GM23248 (cell line): ENCODE results near the gene TTC39C. TPM values are rescaled to one million over a fixed set of nuclear protein-coding genes. Genes with fewer than 3 reads are reported as not detected.

ENCODE experiments used
- DNase-seq: peaks from one replicate; pipeline ENCODE4 v3.0.0-alpha.2; 2015
- H2AFZ ChIP-seq: fragments of 200-600 bp; sonication (generic); 2 replicates; pipeline ENCODE4 v1.6.1; 2016; ENCODE audit warnings: antibody characterized with exemption
- H3F3A ChIP-seq: fragments of 200-600 bp; sonication (generic); 2 replicates; pipeline ENCODE4 v1.6.1; 2016; ENCODE audit warnings: mild to moderate bottlenecking, antibody characterized with exemption, mixed run types; ENCODE audit not compliant: insufficient read depth
- H3K27ac ChIP-seq: fragments of 200-600 bp; sonication (generic); 2 replicates; pipeline ENCODE4 v1.5.1; 2016; ENCODE audit warnings: mild to moderate bottlenecking
- H3K27me3 ChIP-seq: fragments of 200-600 bp; sonication (generic); replicated peaks from 2 replicates; pipeline ENCODE4 v1.6.1; 2016; ENCODE audit warnings: mild to moderate bottlenecking; ENCODE audit not compliant: insufficient read depth
- H3K36me3 ChIP-seq: fragments of 200-600 bp; sonication (generic); 2 replicates; pipeline ENCODE4 v1.6.1; 2016; ENCODE audit warnings: low read depth, mild to moderate bottlenecking
- H3K4me1 ChIP-seq: fragments of 200-600 bp; sonication (generic); 2 replicates; pipeline ENCODE4 v1.6.1; 2016; ENCODE audit warnings: mild to moderate bottlenecking; ENCODE audit not compliant: insufficient read depth
- H3K4me2 ChIP-seq: fragments of 200-600 bp; sonication (generic); one replicate; pipeline ENCODE4 v1.6.1; 2016; ENCODE audit warnings: mild to moderate bottlenecking; ENCODE audit not compliant: unreplicated experiment
- H3K4me3 ChIP-seq: fragments of 200-600 bp; sonication (generic); 2 replicates; pipeline ENCODE4 v1.5.1; 2016; ENCODE audit warnings: mild to moderate bottlenecking
- H3K79me2 ChIP-seq: fragments of 200-600 bp; sonication (generic); 2 replicates; pipeline ENCODE4 v1.6.1; 2016; ENCODE audit warnings: mild to moderate bottlenecking; ENCODE audit not compliant: insufficient read depth
- H3K9ac ChIP-seq: fragments of 200-600 bp; sonication (generic); 2 replicates; pipeline ENCODE4 v1.6.1; 2016; ENCODE audit warnings: mild to moderate bottlenecking
- H3K9me2 ChIP-seq: fragments of 200-600 bp; sonication (generic); 2 replicates; pipeline ENCODE4 v1.6.1; 2016; ENCODE audit warnings: mixed run types, mild to moderate bottlenecking, moderate library complexity; ENCODE audit not compliant: insufficient read depth
- H3K9me3 ChIP-seq: fragments of 200-600 bp; sonication (generic); one replicate; pipeline ENCODE4 v1.6.1; 2017; ENCODE audit warnings: low read depth
- H4K20me1 ChIP-seq: fragments of 200-600 bp; sonication (generic); 2 replicates; pipeline ENCODE4 v1.6.0; 2016; ENCODE audit not compliant: insufficient read depth
- EZH2 ChIP-seq: fragments of 200-600 bp; sonication (generic); IDR thresholded peaks from 2 replicates; pipeline ENCODE4 v1.6.1; 2018; ENCODE audit warnings: antibody characterized with exemption, mild to moderate bottlenecking; ENCODE audit not compliant: insufficient read depth, poor library complexity, severe bottlenecking
- EZH2phosphoT487 ChIP-seq: fragments of 200-600 bp; sonication (generic); IDR thresholded peaks from 2 replicates; pipeline ENCODE4 v1.6.1; 2018; ENCODE audit warnings: antibody characterized with exemption, moderate library complexity, mild to moderate bottlenecking, low read depth; ENCODE audit not compliant: insufficient read depth
- WGBS, 2 experiments: methylation state at CpG; one replicate each; pipeline ENCODE4 v1.1.6; 2015 to 2017; ENCODE audit warnings: low lambda C conversion rate in 2 of 2, low coverage in 1 of 2; ENCODE audit errors: missing lambda C conversion rate in 2 of 2; 5-methylcytosine and 5-hydroxymethylcytosine counted together
- in situ Hi-C: fragments of 300-500 bp; cut with MboI; formaldehyde crosslinking; loops from 2 replicates; pipeline ENCODE4 v1.15.0; 2020
- polyA plus RNA-seq: library from polyadenylated mRNA; unstranded; fragments of >200 nt; fragmentation: Nextera tagmentation; extraction: Ambion mirVana; gene quantifications from 2 replicates; pipeline ENCODE4 v1.2.1, GENCODE V29; 2016
- total RNA-seq: library from RNA; depleted of rRNA; stranded (reverse); fragments of >200 nt; shearing (Covaris generic); gene quantifications from 2 replicates; pipeline ENCODE4 v1.2.3, GENCODE V29; 2014

The TTC39C gene
- total and polyA plus RNA-seq, 2 experiments from 2014 or later: 15.7 to 24.3 TPM

DNA sequence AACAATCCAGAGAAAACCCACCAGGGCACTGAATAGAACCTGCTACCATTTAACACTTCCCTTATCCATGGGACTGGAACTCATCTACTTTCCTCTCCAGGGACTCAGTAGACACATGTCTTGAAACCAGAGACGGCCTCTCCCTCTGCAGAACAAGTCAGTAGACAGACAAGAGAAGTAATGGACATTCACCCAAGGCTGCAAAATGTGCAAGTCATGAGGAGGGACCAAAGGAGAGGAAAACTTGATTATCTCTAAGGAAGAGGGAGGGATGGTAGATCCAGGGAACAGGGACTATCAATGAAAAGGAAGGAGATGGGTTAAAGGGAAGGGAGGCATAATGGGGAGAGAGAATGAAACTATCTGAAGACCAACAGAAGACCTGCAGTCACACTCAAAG, 5.3 kb upstream of the TTC39C start:
- Histone ChIP-seq H3K9me3 (no peaks in the 10 kb centered on the region), H3K4me1 (peaks cover 13% of the 10 kb centered on the region), H3K36me3 (no peaks in the 10 kb centered on the region), H3K4me3 (no peak overlapping the region), H3K27me3 (no peaks in the 10 kb centered on the region), H3K4me2 (no peak overlapping the region), H4K20me1 (no peaks in the 10 kb centered on the region), H3K27ac (no peak overlapping the region), H3K9me2 (no peaks in the 10 kb centered on the region), H2AFZ (no peak overlapping the region), H3K9ac (no peak overlapping the region), H3K79me2 (no peaks in the 10 kb centered on the region), H3F3A (peaks cover 8% of the 10 kb centered on the region)
- in situ Hi-C loops: no loop called here
- no peak for DNase-seq
- TF ChIP-seq EZH2 (no peak), EZH2phosphoT487 (no peak)
- WGBS, 2 experiments: 61 to 65% methylated on average over 1 of the region's 1 CpG

DNA sequence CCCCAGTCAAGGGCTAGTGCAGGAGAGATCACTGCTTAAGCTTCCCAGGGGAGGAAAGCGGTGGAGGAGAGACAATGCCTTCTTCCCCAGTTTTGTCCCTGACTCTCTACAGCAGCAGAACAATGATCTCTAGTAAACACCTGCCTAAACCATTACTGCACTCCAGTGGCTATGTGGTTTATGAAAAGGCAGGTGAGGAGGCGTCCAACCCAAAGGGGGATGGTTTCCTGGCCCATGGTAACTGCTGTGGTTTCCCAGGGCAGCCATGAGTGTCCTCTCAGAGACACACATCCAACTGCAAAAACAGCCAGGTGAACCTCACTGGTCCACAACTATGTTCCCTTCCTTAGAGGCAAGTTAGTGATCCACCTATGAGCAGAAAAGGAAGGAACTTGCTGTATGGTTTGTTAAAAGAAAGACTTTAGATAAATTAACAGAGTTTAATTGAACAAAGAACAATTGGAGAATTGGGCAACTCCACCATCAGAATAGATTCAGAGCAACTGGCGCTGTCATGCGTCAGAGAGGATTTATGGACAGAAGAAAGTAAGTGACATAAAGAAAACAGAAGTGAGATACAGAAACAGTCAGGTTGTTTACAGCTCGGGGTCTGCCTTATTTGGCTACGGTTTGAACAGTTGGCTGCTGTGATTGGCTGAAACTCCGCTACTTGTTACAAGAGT, 4.8 kb upstream of the TTC39C start:
- H3K9me2 ChIP-seq: no peaks in the 10 kb centered on the region
- no peak overlapping the region for H3K4me2 ChIP-seq
- DNase-seq: no peak
- no peaks in the 10 kb centered on the region for H3K9me3 ChIP-seq
- H3K4me3 ChIP-seq: no peak overlapping the region
- in situ Hi-C loops: no loop called here
- no peaks in the 10 kb centered on the region for H4K20me1 ChIP-seq
- no peak for TF ChIP-seq EZH2
- TF ChIP-seq EZH2phosphoT487: no peak
- H3K27me3 ChIP-seq: no peaks in the 10 kb centered on the region
- no peak overlapping the region for H3K27ac ChIP-seq
- peaks cover 7% of the 10 kb centered on the region; the same call in 1 of the 2 replicates for H3K4me1 ChIP-seq
- H3K79me2 ChIP-seq: no peaks in the 10 kb centered on the region
- H3K9ac ChIP-seq: no peak overlapping the region
- peaks cover 8% of the 10 kb centered on the region; the same call in 1 of the 2 replicates for H3F3A ChIP-seq
- no peak overlapping the region for H2AFZ ChIP-seq
- WGBS, 2 experiments: 70 to 71% methylated on average over 7 of the region's 7 CpGs
- no peaks in the 10 kb centered on the region for H3K36me3 ChIP-seq

DNA sequence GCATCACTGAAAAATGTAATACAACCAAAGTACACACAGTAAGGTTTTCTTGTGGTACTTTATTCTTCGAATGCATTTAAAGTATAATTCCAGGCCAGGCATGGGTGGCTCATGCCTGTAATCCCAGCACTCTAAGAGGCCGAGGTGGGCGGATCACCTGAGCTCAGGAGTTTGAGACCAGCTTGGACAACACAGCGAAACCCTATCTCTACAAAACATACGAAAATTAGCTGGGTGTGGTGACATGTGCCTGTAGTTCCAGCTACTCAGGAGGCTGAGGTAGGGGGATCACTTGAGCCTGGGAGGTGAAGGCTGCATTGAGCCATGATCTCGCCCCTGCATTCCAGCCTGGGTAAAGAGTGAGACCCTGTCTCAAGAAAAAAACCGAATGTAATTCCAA, 3.9 kb upstream of the TTC39C start:
- 66 to 71% methylated on average over 7 of the region's 7 CpGs for WGBS, 2 experiments
- H3K79me2 ChIP-seq: 0 out of 2 replicates have a peak, but pooled peaks cover under 1% of the 10 kb centered on the region
- H3K4me3 ChIP-seq: no peak overlapping the region

DNA sequence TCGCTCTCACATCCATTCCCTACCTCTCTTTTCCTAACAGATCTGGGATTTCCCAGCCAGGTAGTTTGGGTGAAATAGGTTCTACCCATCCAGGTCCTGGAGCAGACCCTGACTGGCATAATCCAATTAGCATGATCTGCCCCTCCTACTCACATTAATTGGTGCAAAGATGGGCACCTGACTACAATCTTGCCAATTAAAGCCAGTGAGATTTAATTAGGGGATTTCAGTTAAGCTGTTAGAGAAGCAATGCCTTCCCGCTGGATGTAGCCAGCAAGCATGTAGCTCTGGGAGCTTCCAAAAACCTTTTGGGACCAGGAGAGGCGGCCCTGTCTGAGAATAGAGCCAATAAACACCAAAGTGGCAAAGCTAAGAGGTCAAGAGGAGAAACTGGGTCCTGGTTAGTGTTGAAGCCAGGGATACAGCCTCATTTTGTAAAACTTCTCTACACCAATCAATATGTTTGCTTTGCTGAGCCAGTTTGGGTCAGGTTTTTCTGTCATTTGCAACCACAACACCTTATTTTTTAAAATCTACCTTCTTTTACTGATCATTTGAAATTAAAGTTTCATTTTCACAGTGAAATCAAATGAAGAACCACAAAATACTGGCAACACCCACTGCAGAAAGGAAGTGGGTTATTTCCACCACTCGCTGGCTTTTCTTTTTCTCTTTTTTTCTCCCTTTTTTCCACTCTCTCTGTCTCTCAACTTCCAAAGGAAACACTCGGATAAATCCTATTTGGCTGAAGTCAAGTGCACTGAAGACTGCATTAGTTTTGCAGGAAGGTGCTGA, 3.2 kb upstream of the TTC39C start:
- Histone ChIP-seq H2AFZ (no peak overlapping the region), H3K4me2 (no peak overlapping the region), H3F3A (peaks cover 16% of the 10 kb centered on the region), H4K20me1 (no peaks in the 10 kb centered on the region), H3K9me2 (no peaks in the 10 kb centered on the region), H3K36me3 (no peaks in the 10 kb centered on the region), H3K9me3 (no peaks in the 10 kb centered on the region), H3K4me3 (no peak overlapping the region), H3K27ac (no peak overlapping the region), H3K4me1 (peaks cover 12% of the 10 kb centered on the region), H3K79me2 (peaks cover 7% of the 10 kb centered on the region), H3K27me3 (no peaks in the 10 kb centered on the region), H3K9ac (no peak overlapping the region)
- DNase-seq: no peak
- no peak for TF ChIP-seq EZH2phosphoT487
- in situ Hi-C loops: no loop called here
- 90 to 92% methylated on average over 5 of the region's 5 CpGs for WGBS, 2 experiments

More for the DNA sequence above, 3.9 kb upstream of the TTC39C start:
- Histone ChIP-seq H3K4me2 (no peak overlapping the region), H3K27ac (no peak overlapping the region), H3K9me2 (no peaks in the 10 kb centered on the region), H3F3A (peaks cover 9% of the 10 kb centered on the region), H3K9me3 (no peaks in the 10 kb centered on the region), H3K9ac (no peak overlapping the region), H3K36me3 (no peaks in the 10 kb centered on the region), H3K27me3 (no peaks in the 10 kb centered on the region), H3K4me1 (peaks cover 7% of the 10 kb centered on the region; the same call in 1 of the 2 replicates), H4K20me1 (no peaks in the 10 kb centered on the region), H2AFZ (no peak overlapping the region)
- in situ Hi-C loops: no loop called here
- DNase-seq: no peak
- TF ChIP-seq EZH2phosphoT487 (no peak), EZH2 (no peak)
